GM23338 (cell line): ENCODE results near the gene FOXK2. TPM values are rescaled to one million over a fixed set of nuclear protein-coding genes. Genes with fewer than 3 reads are reported as not detected.

Experiments used
- ATAC-seq: fragments of 200-7000 bp; cut with Tn5 transposase; 3 replicates; pipeline ENCODE4 v1.9.1; 2020
- DNase-seq: peaks from one replicate; pipeline ENCODE4 v3.0.0-alpha.2; 2015; ENCODE audit warnings: low spot score
- H2AFZ ChIP-seq: fragments of 200-600 bp; sonication (generic); 2 replicates; pipeline ENCODE4 v1.8.0; 2016; ENCODE audit warnings: antibody characterized with exemption, mild to moderate bottlenecking, moderate library complexity
- H3F3A ChIP-seq: fragments of 200-600 bp; sonication (generic); replicated peaks from 2 replicates; pipeline ENCODE4 v1.8.0; 2017; ENCODE audit warnings: antibody characterized with exemption, mixed run types, low read depth
- H3K27ac ChIP-seq: fragments of 200-600 bp; sonication (generic); 2 replicates; pipeline ENCODE4 v1.6.1; 2016; ENCODE audit warnings: low read depth
- H3K27me3 ChIP-seq: fragments of 200-600 bp; sonication (generic); 2 replicates; pipeline ENCODE4 v1.8.0; 2016; ENCODE audit warnings: mild to moderate bottlenecking, mixed run types, moderate library complexity; ENCODE audit not compliant: insufficient read depth
- H3K36me3 ChIP-seq: fragments of 200-600 bp; sonication (generic); 2 replicates; pipeline ENCODE4 v1.8.0; 2016; ENCODE audit warnings: mild to moderate bottlenecking; ENCODE audit not compliant: insufficient read depth
- H3K4me1 ChIP-seq: fragments of 200-600 bp; sonication (generic); 2 replicates; pipeline ENCODE4 v1.8.0; 2016; ENCODE audit warnings: mild to moderate bottlenecking, moderate library complexity; ENCODE audit not compliant: insufficient read depth
- H3K4me2 ChIP-seq: fragments of 200-600 bp; sonication (generic); 2 replicates; pipeline ENCODE4 v1.7.1; 2017; ENCODE audit warnings: mixed run types
- H3K4me3 ChIP-seq: fragments of 200-600 bp; sonication (generic); 2 replicates; pipeline ENCODE4 v1.6.1; 2016; ENCODE audit warnings: mixed run types
- H3K79me2 ChIP-seq: fragments of 200-600 bp; sonication (generic); replicated peaks from 2 replicates; pipeline ENCODE4 v1.8.0; 2017; ENCODE audit warnings: mild to moderate bottlenecking; ENCODE audit not compliant: insufficient read depth
- H3K9me2 ChIP-seq: fragments of 200-600 bp; sonication (generic); 2 replicates; pipeline ENCODE4 v1.8.0; 2017; ENCODE audit not compliant: insufficient read depth
- H4K20me1 ChIP-seq: fragments of 200-600 bp; sonication (generic); replicated peaks from 2 replicates; pipeline ENCODE4 v1.8.0; 2017; ENCODE audit warnings: mild to moderate bottlenecking; ENCODE audit not compliant: insufficient read depth
- H3K27ac Mint-ChIP-seq: 2 replicates; pipeline ENCODE4 v1.8.0; 2020; ENCODE audit warnings: inconsistent platforms, mild to moderate bottlenecking, moderate library complexity, mixed read lengths
- H3K27me3 Mint-ChIP-seq: 3 replicates; pipeline ENCODE4 v1.8.0; 2022; ENCODE audit warnings: low read depth, mild to moderate bottlenecking, moderate library complexity, mixed read lengths, inconsistent platforms; ENCODE audit not compliant: insufficient read depth, poor library complexity
- H3K36me3 Mint-ChIP-seq: 3 replicates; pipeline ENCODE4 v1.8.0; 2021; ENCODE audit warnings: low read depth, mild to moderate bottlenecking, inconsistent platforms, moderate library complexity, mixed read lengths
- H3K4me1 Mint-ChIP-seq: 3 replicates; pipeline ENCODE4 v1.8.0; 2020; ENCODE audit warnings: mild to moderate bottlenecking, inconsistent platforms, mixed read lengths
- H3K4me3 Mint-ChIP-seq: 3 replicates; pipeline ENCODE4 v1.8.0; 2021; ENCODE audit warnings: moderate library complexity, mild to moderate bottlenecking, inconsistent platforms, mixed read lengths
- H3K9me3 Mint-ChIP-seq: 3 replicates; pipeline ENCODE4 v1.8.0; 2020; ENCODE audit warnings: moderate library complexity, mild to moderate bottlenecking, inconsistent platforms, mixed read lengths
- CREB1 ChIP-seq: fragments of 250-450 bp; sonication (Bioruptor Pico); IDR thresholded peaks from 2 replicates; pipeline ENCODE4 v1.5.0; 2020; ENCODE audit warnings: low read depth, mild to moderate bottlenecking, moderate library complexity
- EZH2 ChIP-seq: fragments of 200-600 bp; sonication (generic); IDR thresholded peaks from one replicate; pipeline ENCODE4 v1.8.0; 2017; ENCODE audit warnings: antibody characterized with exemption, mild to moderate bottlenecking, low read depth; ENCODE audit not compliant: unreplicated experiment
- EZH2phosphoT487 ChIP-seq: fragments of 200-600 bp; sonication (generic); IDR thresholded peaks from one replicate; pipeline ENCODE4 v1.8.1; 2018; ENCODE audit warnings: antibody characterized with exemption; ENCODE audit not compliant: unreplicated experiment
- NANOG ChIP-seq: IDR thresholded peaks from 2 replicates; pipeline ENCODE4 v1.6.1; 2016; ENCODE audit warnings: antibody characterized with exemption, borderline replicate concordance
- POLR2AphosphoS5 ChIP-seq: IDR thresholded peaks from 2 replicates; pipeline ENCODE4 v1.6.1; 2016; ENCODE audit warnings: antibody characterized with exemption, low read depth
- STAT1 ChIP-seq: IDR thresholded peaks from one replicate; pipeline ENCODE4 v1.6.1; 2016; ENCODE audit warnings: antibody characterized with exemption; ENCODE audit not compliant: unreplicated experiment
- ZNF331 ChIP-seq: fragments of 250-450 bp; sonication (Bioruptor Pico); IDR thresholded peaks from 2 replicates; pipeline ENCODE4 v1.5.0; 2020; ENCODE audit warnings: low read depth, mild to moderate bottlenecking, moderate library complexity
- polyA plus RNA-seq: library from polyadenylated mRNA; unstranded; fragments of >200 nt; fragmentation: Nextera tagmentation; extraction: Ambion mirVana; gene quantifications from 2 replicates; pipeline ENCODE4 v1.2.1, GENCODE V29; 2016
- total RNA-seq: library from RNA; depleted of rRNA; stranded (reverse); fragments of >200 nt; shearing (Covaris generic); gene quantifications from 2 replicates; pipeline ENCODE4 v1.2.3, GENCODE V29; 2014
- TF ChIP-seq, protein P1 (sequence below), 2 experiments: fragments of 200-600 bp in 1 of 2; sonication (generic) in 1 of 2; conservative IDR thresholded peaks; 2 replicates each; pipeline versions ENCODE4 v1.5.1 to v1.6.1; 2016 to 2017; ENCODE audit warnings: antibody characterized with exemption in 2 of 2, low read depth in 2 of 2, mild to moderate bottlenecking in 2 of 2, moderate library complexity in 1 of 2
- TF ChIP-seq, protein P2 (sequence below): IDR thresholded peaks from 2 replicates; pipeline ENCODE4 v1.6.1; 2016; ENCODE audit warnings: antibody characterized with exemption

The FOXK2 gene
- total and polyA plus RNA-seq, 2 experiments from 2014 or later: 12.3 to 66.0 TPM

DNA sequence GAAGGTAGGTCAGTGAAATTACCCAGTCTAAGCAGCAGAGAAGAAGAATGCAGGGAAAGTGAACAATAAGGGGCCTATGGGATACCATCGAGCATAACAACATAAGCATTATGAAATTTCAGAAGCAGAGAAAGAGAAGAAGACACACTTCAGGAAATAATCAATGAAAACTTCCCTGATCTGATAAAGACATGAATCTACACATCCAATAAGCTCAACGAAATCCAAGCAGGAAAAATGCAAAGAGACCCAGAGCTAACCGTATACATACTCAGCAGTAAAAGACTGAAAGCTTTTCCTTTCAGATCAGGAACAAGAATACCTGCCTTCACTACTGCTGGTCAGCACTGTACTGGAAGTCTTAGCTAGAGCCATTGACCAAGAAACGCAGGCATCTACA, 90.1 kb downstream of the FOXK2 start:
- Mint-ChIP-seq H3K36me3 (peaks cover 60% of the 10 kb centered on the region), H3K4me3 (no peak overlapping the region), H3K27me3 (peaks cover 10% of the 10 kb centered on the region), H3K4me1 (peaks cover 7% of the 10 kb centered on the region), H3K27ac (no peak overlapping the region), H3K9me3 (peaks cover 9% of the 10 kb centered on the region; the same call in 2 of the 3 replicates)
- TF ChIP-seq, protein P1, sequence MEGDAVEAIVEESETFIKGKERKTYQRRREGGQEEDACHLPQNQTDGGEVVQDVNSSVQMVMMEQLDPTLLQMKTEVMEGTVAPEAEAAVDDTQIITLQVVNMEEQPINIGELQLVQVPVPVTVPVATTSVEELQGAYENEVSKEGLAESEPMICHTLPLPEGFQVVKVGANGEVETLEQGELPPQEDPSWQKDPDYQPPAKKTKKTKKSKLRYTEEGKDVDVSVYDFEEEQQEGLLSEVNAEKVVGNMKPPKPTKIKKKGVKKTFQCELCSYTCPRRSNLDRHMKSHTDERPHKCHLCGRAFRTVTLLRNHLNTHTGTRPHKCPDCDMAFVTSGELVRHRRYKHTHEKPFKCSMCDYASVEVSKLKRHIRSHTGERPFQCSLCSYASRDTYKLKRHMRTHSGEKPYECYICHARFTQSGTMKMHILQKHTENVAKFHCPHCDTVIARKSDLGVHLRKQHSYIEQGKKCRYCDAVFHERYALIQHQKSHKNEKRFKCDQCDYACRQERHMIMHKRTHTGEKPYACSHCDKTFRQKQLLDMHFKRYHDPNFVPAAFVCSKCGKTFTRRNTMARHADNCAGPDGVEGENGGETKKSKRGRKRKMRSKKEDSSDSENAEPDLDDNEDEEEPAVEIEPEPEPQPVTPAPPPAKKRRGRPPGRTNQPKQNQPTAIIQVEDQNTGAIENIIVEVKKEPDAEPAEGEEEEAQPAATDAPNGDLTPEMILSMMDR (conservative IDR thresholded peaks at IDR 0.05; ENCODE audit: low read depth in 2 of 2): no peak
- TF ChIP-seq ZNF331 (CRISPR knock-in tag): no peak
- TF ChIP-seq, protein P2, sequence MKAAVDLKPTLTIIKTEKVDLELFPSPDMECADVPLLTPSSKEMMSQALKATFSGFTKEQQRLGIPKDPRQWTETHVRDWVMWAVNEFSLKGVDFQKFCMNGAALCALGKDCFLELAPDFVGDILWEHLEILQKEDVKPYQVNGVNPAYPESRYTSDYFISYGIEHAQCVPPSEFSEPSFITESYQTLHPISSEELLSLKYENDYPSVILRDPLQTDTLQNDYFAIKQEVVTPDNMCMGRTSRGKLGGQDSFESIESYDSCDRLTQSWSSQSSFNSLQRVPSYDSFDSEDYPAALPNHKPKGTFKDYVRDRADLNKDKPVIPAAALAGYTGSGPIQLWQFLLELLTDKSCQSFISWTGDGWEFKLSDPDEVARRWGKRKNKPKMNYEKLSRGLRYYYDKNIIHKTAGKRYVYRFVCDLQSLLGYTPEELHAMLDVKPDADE: no peak
- TF ChIP-seq EZH2phosphoT487: no peak
- Histone ChIP-seq H3K27me3 (no peaks in the 10 kb centered on the region), H4K20me1 (no peaks in the 10 kb centered on the region; the same call in 1 of the 2 replicates), H3K4me1 (peaks cover 4% of the 10 kb centered on the region; the same call in 1 of the 2 replicates), H3F3A (0 out of 2 replicates have a peak, but pooled peaks cover 3% of the 10 kb centered on the region), H3K79me2 (no peaks in the 10 kb centered on the region), H3K27ac (0 out of 2 replicates have a peak overlapping the region, but pooled peaks have one; percentile 72), H3K9me2 (no peaks in the 10 kb centered on the region), H3K4me3 (no peak overlapping the region), H3K36me3 (peaks cover 7% of the 10 kb centered on the region), H3K4me2 (no peak overlapping the region), H2AFZ (no peak overlapping the region)
- DNase-seq (no peak), ATAC-seq (no peak)

GRCh38 chr17:82611140-82612058, 91.9 kb downstream of the FOXK2 start:
- Histone ChIP-seq H3K4me3 (no peak overlapping the region), H3F3A (no peaks in the 10 kb centered on the region), H3K36me3 (peaks cover 5% of the 10 kb centered on the region; the same call in 1 of the 2 replicates), H3K79me2 (no peaks in the 10 kb centered on the region), H3K4me2 (no peak overlapping the region), H3K4me1 (peaks cover 4% of the 10 kb centered on the region; the same call in 1 of the 2 replicates), H3K27ac (no peak overlapping the region), H4K20me1 (no peaks in the 10 kb centered on the region; the same call in 1 of the 2 replicates), H2AFZ (no peak overlapping the region), H3K27me3 (no peaks in the 10 kb centered on the region), H3K9me2 (no peaks in the 10 kb centered on the region)
- no peak for ATAC-seq
- Mint-ChIP-seq H3K27me3 (peaks cover 7% of the 10 kb centered on the region), H3K9me3 (peaks cover 7% of the 10 kb centered on the region; the same call in 2 of the 3 replicates), H3K36me3 (peaks cover 59% of the 10 kb centered on the region), H3K27ac (no peak overlapping the region), H3K4me3 (no peak overlapping the region), H3K4me1 (peaks cover 7% of the 10 kb centered on the region)
- no peak for DNase-seq
- TF ChIP-seq POLR2AphosphoS5: no peak
- TF ChIP-seq, protein P1 (conservative IDR thresholded peaks at IDR 0.05; ENCODE audit: low read depth in 2 of 2): no peak
- TF ChIP-seq STAT1: no peak
- no peak for TF ChIP-seq NANOG
- no peak for TF ChIP-seq ZNF331 (CRISPR knock-in tag)
- TF ChIP-seq CREB1 (CRISPR knock-in tag): no peak
- TF ChIP-seq EZH2: no peak
